Transverse colon (tissue), 4 donors: ENCODE data around the gene PSMB9. TPM values are rescaled to one million over a fixed set of nuclear protein-coding genes. Genes with fewer than 3 reads are reported as not detected.

Experiments
- DNase-seq: peaks from one replicate; pipeline ENCODE4 v3.0.0-alpha.2; 2019
- H3K27ac ChIP-seq, 4 donors: fragments of 200-600 bp; sonication (generic); 2 replicates each; pipeline ENCODE4 v1.5.1; 2016 to 2018; ENCODE audit warnings: inconsistent platforms in 4 of 4
- H3K27me3 ChIP-seq: fragments of 200-600 bp; sonication (generic); 2 replicates; pipeline ENCODE4 v1.5.1; 2017; ENCODE audit warnings: inconsistent platforms
- H3K36me3 ChIP-seq, 4 donors: fragments of 200-600 bp; sonication (generic); 2 replicates each; pipeline ENCODE4 v1.5.1; 2017 to 2019; ENCODE audit warnings: inconsistent platforms in 4 of 4
- H3K4me1 ChIP-seq, 4 donors: fragments of 200-600 bp; sonication (generic); 2 replicates each; pipeline ENCODE4 v1.5.1; 2017 to 2020; ENCODE audit warnings: inconsistent platforms in 4 of 4
- H3K4me3 ChIP-seq, 4 donors: fragments of 200-600 bp; sonication (generic); 1 replicate in 1 of 4; 2 replicates in 3 of 4; pipeline versions ENCODE4 v1.5.1 to v1.6.1; 2017 to 2019; ENCODE audit warnings: inconsistent platforms in 4 of 4
- H3K9me3 ChIP-seq, 2 donors: fragments of 200-600 bp; sonication (generic); 2 replicates each; pipeline ENCODE4 v1.5.1; 2017 to 2019; ENCODE audit warnings: inconsistent platforms in 2 of 2
- CTCF ChIP-seq, 5 experiments: fragments of 200-600 bp in 3 of 5; fragments of 450-650 bp in 2 of 5; sonication (generic) in 3 of 5; IDR thresholded peaks; 1 replicate in 2 of 5; 2 replicates in 3 of 5; pipeline ENCODE4 v1.5.1; 2016 to 2017; ENCODE audit warnings: antibody characterized with exemption in 5 of 5, inconsistent platforms in 3 of 5, mild to moderate bottlenecking in 2 of 5, moderate library complexity in 1 of 5
- EP300 ChIP-seq: sonication (generic); formaldehyde crosslinking; IDR thresholded peaks from one replicate; pipeline ENCODE4 v1.6.1; 2017; ENCODE audit warnings: antibody characterized with exemption, low read depth
- POLR2A ChIP-seq: fragments of 450-650 bp; IDR thresholded peaks from one replicate; pipeline ENCODE4 v1.6.1; 2016; ENCODE audit warnings: antibody characterized with exemption, mild to moderate bottlenecking, moderate library complexity
- POLR2AphosphoS5 ChIP-seq, 3 donors: sonication (generic); formaldehyde crosslinking; IDR thresholded peaks; one replicate each; pipeline ENCODE4 v1.6.1; 2016; ENCODE audit warnings: antibody characterized with exemption in 3 of 3
- WGBS, 2 donors: methylation state at CpG; one replicate each; pipeline ENCODE4 v1.1.5; 2018; ENCODE audit warnings: low coverage in 1 of 2; 5-methylcytosine and 5-hydroxymethylcytosine counted together
- in situ Hi-C, 4 donors: fragments of 200-750 bp; cut with MboI; loops; one replicate each; pipeline versions ENCODE4 v1.15.0 to v1.15.1; 2017; ENCODE audit warnings: low sequenced_read_pairs in 3 of 4, low pct_ligation_motif_present in 1 of 4, low pct_unique_long_range_greater_than_20kb in 1 of 4
- intact Hi-C: fragments of 100-400 bp; cut with DNase I; formaldehyde crosslinking; loops from one replicate; pipeline ENCODE4 v1.15.1; 2023; ENCODE audit warnings: low total_unique reads
- total RNA-seq, 4 donors: library from RNA; depleted of rRNA; stranded (reverse); fragments of >200 nt; gene quantifications; one replicate each; pipeline ENCODE4 v1.1.0, GENCODE V29; 2016

PSMB9 gene
- total RNA-seq, 4 donors from 2014 or later, result 14.6 to 44.1 (median 32.9) TPM

GRCh38 chr6:32887616-32888015 is 33.6 kb downstream of the PSMB9 start:
- in situ Hi-C loops, result loop anchor here (5.0 to 25.0 kb wide), 5 partner anchors 55 to 100 kb away; partner anchors contain the start of gene HLA-DMB (in 1 of the 4)
- 76 to 83% methylated on average over 5 of the region's 5 CpGs for WGBS, 2 donors

GRCh38 chr6:32888576-32888975 is 34.6 kb downstream of the PSMB9 start:
- TF ChIP-seq POLR2A, result no peak
- TF ChIP-seq POLR2AphosphoS5 (IDR thresholded peaks at IDR 0.05), result no peak
- TF ChIP-seq EP300, result no peak
- no peak for TF ChIP-seq CTCF (IDR thresholded peaks at IDR 0.05)
- Histone ChIP-seq H3K27ac (no peak overlapping the region), H3K27me3 (no peaks in the 10 kb centered on the region), H3K36me3 (no peaks in the 10 kb centered on the region), H3K9me3 (no peaks in the 10 kb centered on the region), H3K4me3 (no peak overlapping the region), H3K4me1 (peaks cover 4 to 25% (median 10%) of the 10 kb centered on the region in 4 donors)
- WGBS, 2 donors, result 62 to 75% methylated on average over 2 of the region's 2 CpGs
- in situ Hi-C loops, result loop anchor here (5.0 to 25.0 kb wide), 5 partner anchors 54 to 99 kb away; partner anchors contain the start of gene HLA-DMB (in 1 of the 4)
- no peak for DNase-seq
- intact Hi-C loops, result no loop called here

More at GRCh38 chr6:32887616-32888015, 33.6 kb downstream of the PSMB9 start:
- intact Hi-C loops, result loop anchor here (1.0 kb wide), 2 partner anchors 25 to 99 kb away; no protein-coding TSS in a partner anchor
- Histone ChIP-seq H3K4me1 (peaks cover 4 to 20% (median 8%) of the 10 kb centered on the region in 4 donors), H3K9me3 (no peaks in the 10 kb centered on the region), H3K4me3 (no peak overlapping the region), H3K36me3 (no peaks in the 10 kb centered on the region), H3K27ac (peak overlapping the region; percentile 12 to 51 (median 46)), H3K27me3 (no peaks in the 10 kb centered on the region)
- DNase-seq, result no peak
- no peak for TF ChIP-seq POLR2A
- TF ChIP-seq EP300, result no peak

GRCh38 chr6:32889533-32889932 is 35.5 kb downstream of the PSMB9 start:
- H3K9me3 ChIP-seq, result no peaks in the 10 kb centered on the region
- TF ChIP-seq EP300 (no peak), CTCF (IDR thresholded peaks at IDR 0.05) (no peak), POLR2AphosphoS5 (IDR thresholded peaks at IDR 0.05) (no peak)
- intact Hi-C loops, result no loop called here
- H3K36me3 ChIP-seq, result no peaks in the 10 kb centered on the region
- no peaks in the 10 kb centered on the region for H3K27me3 ChIP-seq
- H3K4me1 ChIP-seq, result peaks cover 4 to 29% (median 12%) of the 10 kb centered on the region in 4 donors
- H3K27ac ChIP-seq, result no peak overlapping the region
- DNase-seq, result no peak
- no peak overlapping the region for H3K4me3 ChIP-seq
- in situ Hi-C loops, result loop anchor here (5.0 to 25.0 kb wide), 5 partner anchors 53 to 98 kb away; partner anchors contain the start of gene HLA-DMB (in 1 of the 4)
- WGBS, 2 donors, result 28 to 40% methylated on average over 1 of the region's 1 CpG

GRCh38 chr6:32890831-32891230 is 36.8 kb downstream of the PSMB9 start:
- in situ Hi-C loops (loop anchor here in 1 of 4 donors (25.0 kb wide), 1 partner anchor 96 kb away; no protein-coding TSS in a partner anchor), intact Hi-C loops (no loop called here)
- Histone ChIP-seq H3K4me1 (peaks cover 7 to 37% (median 19%) of the 10 kb centered on the region in 4 donors), H3K9me3 (no peaks in the 10 kb centered on the region), H3K27me3 (no peaks in the 10 kb centered on the region), H3K27ac (no peak overlapping the region), H3K4me3 (no peak overlapping the region), H3K36me3 (no peaks in the 10 kb centered on the region)
- no peak for DNase-seq
- 35 to 71% methylated on average over 1 of the region's 1 CpG for WGBS, 2 donors
- no peak for TF ChIP-seq EP300
- no peak for TF ChIP-seq POLR2AphosphoS5 (IDR thresholded peaks at IDR 0.05)
- TF ChIP-seq CTCF (IDR thresholded peaks at IDR 0.05), result no peak
- no peak for TF ChIP-seq POLR2A
